ENCODE data around the gene CPNE6.

DNA sequence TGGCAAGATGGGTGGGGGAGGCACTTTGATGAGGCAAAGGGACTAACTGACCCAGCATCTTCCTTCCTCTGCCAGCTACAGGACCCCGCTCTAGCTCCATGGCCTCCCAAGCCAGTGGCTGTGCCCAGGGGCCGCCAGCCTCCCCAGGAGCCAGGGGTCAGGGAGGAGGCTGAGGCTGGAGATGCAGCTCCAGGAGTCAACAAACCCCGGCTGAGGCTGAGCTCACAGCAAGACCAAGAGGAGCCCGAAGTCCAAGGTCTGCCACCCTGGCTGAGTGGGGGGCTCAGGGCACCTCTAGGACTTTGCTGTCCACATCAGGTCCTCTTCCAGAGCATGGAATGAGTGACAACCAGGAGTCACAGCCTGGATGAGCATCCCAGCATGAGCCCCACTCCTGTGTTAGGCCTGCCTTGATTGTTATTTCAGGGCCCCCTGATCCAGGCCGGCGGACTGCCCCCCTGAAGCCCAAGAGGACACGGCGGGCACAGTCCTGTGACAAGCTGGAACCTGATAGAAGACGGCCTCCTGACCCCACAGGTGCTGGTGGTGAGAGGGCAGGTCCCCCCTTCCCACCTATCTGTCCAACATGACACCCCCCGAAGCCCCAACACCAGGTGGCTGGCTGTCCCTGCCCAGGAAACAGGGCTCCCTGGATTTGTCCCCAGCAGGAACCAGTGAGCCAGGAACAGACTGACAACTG lies 2.5 kb upstream of the CPNE6 start:
- TF ChIP-seq, protein P1, sequence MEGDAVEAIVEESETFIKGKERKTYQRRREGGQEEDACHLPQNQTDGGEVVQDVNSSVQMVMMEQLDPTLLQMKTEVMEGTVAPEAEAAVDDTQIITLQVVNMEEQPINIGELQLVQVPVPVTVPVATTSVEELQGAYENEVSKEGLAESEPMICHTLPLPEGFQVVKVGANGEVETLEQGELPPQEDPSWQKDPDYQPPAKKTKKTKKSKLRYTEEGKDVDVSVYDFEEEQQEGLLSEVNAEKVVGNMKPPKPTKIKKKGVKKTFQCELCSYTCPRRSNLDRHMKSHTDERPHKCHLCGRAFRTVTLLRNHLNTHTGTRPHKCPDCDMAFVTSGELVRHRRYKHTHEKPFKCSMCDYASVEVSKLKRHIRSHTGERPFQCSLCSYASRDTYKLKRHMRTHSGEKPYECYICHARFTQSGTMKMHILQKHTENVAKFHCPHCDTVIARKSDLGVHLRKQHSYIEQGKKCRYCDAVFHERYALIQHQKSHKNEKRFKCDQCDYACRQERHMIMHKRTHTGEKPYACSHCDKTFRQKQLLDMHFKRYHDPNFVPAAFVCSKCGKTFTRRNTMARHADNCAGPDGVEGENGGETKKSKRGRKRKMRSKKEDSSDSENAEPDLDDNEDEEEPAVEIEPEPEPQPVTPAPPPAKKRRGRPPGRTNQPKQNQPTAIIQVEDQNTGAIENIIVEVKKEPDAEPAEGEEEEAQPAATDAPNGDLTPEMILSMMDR (IDR thresholded peaks at IDR 0.05) = no peak
- TF ChIP-seq POLR2A (IDR thresholded peaks at IDR 0.05) = no peak
